ENCODE data around the gene ANO1.

ANO1 gene

DNA sequence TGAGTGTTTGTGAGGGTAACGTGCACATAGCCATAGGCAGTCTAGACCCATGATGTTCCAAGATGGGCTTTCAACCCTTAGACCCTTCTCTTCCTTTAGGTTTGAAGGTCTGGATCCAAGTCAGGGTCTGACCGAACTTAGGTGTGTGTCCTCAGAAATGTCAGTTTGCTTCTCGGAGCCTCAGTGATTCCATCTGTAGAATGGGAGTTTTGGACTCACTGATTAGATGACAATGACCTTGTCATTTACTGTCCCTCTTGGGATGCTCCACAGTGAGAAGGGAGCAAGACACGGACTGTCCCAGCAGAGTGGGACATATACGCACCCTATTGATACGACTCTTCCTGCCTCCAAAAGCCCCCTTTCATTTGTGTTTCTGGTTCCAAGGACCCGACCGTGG is 37.7 kb downstream of the ANO1 start:
- DNase-seq (ENCODE audit: low read depth) = no peak

DNA sequence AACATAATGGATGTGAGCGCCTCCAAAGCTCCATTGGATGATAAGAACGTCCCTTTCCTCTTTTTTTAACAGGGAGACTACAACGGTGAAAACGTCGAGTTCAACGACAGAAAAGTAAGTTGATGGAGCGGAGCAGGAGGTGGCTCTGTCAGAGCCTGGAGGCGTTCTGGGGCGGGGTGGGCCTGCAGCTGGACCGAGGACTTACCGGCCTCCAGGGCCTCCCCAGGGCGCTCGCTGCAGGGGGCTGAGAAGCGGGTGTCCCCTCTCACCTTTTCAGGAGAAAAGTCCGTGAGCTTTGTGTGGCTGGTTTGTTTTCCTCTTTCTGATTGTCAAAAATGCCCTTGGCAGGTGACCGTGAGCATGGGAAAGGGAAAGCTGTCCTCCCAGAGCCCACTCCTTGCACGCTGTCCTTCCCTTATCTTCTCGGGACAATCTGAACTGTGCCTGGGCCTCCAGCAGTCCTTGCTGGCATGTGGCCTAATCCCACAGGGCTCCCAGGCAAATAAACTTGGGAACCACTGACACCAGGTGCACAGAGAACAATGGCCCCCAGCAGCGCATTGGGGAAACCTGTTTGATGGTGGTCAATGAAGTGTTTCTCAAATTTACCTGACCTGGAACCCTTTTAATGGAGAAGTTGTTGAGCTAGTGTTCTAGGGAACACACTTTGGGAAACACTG is 38.4 kb downstream of the ANO1 start:
- no peak for DNase-seq (ENCODE audit: low read depth)

DNA sequence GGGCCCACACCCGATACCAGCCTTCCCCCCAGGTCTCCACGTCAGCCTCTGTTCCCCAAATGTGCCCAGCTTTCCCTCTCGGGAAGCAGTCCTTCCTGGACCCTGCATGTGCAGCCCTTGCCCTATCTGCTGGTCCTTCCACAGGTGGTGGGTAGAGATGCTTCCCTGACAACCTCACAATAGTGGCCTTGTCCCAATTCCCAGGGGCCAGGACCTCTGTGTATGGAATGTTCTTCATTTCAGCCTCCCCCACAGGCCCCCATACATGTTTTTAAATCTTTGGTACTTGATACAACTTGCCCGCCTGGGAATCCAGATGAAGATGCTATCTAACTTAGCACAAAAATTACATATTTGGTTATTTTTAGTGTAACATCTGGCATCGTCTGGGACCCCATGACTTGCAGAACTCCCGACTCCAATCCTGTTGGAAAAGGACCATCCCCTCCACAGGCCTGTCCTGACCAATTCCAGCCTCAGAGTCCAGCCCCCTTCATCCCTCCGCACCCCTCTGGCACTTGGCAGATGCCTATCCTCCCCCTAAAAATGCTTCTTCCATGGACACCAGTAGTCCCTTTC is 39.5 kb downstream of the ANO1 start:
- DNase-seq (ENCODE audit: low read depth) = no peak

DNA sequence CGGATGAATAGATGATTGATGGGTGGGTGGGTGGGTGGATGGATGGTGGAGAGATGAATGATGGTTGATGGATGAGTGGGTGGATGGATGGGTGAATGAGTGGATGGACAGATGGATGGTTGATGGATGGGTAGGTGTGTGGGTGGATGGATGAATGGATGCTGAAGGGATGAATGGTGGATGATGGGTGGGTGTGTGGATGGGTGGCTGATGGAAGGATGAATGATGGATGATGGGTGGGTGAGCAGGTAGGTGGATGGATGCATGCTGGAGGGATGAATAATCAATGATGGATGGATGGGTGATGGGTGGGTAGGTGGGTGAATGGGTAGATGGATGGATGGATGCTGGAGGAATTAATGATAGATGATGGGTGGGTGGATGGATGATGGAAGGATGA is 40.5 kb downstream of the ANO1 start:
- no peak for DNase-seq (ENCODE audit: low read depth)

DNA sequence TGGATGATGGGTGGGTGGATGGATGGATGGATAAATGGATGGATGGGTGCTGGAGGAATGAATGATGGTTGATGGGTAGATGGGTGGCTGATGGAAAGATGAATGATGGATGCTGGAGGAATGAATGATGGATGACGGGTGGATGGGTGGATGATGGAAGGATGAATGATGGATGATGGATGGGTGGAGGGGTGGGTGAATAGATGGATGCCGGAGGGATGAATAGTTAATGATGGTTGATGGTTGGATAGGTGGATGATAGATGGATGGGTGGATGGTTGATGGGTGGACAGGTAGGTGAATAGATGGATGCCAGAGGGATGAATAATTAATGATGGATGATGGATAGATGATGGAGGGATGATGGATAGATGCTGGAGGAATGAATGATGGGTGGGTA is 41.4 kb downstream of the ANO1 start:
- no peak for DNase-seq (ENCODE audit: low read depth)

DNA sequence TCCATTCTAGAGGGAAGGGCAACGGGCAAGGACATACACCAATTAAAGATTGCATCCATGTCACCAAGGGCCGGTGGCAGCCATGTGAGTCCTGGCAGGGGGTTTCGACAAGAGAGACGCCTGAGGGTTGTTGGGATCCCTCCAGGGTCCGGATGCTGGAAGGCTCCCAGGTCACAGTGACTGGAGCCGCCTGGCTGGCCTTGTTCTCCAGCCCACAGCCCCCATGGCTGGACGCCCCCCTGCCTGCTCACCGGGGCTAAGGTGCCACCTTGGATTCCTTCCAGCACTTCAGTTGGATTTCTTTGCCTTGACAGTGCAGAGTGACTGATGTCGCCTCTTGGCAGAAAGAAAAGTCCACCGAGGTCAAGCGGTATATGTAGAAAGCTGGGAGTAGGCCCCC is 42.6 kb downstream of the ANO1 start:
- no peak for DNase-seq (ENCODE audit: low read depth)

DNA sequence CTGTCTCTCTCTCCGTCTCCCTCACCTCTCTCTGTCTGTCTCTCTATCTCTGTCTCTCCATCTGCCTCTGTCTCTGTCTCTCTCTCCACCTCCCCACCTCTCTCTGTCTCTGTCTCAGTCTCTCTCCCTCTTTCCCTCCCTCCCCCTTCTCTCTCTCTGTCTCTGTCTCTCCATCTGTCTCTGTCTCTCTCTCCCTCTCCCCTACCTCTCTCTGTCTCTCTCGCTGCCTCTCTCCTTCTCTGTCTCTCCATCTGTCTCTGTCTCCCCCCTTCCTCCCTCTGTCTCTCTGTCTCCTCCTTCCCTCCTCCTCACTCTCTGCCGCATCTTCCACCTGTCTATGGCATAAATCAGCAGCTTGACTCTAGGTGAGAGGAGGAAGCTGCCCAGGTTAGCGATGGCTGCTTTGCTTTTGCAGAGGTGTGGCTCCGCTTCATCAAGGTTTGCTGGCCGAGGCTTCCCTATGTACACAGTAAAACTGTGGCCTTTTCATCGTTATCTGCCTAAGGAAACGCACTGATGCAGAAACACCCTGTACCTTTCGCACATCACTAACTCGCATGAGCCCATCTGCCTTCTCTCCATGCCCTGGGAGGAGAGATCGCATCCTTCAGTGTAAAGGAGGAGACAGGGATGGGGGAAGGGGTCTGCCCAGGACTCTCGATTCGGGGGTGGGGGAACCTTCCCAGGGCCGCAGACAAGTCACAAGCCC is 44.5 kb downstream of the ANO1 start:
- no peak for DNase-seq (ENCODE audit: low read depth)

DNA sequence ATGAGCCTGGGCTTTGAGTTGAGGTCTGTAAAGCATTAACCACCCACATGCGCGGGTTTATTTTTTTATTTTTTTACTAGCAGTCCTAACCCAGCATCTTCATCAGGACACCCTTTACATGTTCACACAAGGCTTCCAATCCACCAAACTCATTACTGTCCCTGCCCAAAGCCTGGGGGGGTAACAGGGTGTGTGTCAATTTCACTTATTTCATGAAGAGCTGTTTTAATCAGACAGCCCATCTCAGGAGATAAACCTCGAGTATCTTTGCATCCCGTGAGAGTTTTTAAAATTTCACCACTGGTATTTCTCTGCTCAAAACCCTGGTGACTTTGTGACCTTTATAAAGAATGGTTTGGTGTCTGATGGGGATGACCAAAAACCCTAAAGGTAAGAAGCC is 45.6 kb downstream of the ANO1 start:
- DNase-seq (ENCODE audit: low read depth) = no peak

DNA sequence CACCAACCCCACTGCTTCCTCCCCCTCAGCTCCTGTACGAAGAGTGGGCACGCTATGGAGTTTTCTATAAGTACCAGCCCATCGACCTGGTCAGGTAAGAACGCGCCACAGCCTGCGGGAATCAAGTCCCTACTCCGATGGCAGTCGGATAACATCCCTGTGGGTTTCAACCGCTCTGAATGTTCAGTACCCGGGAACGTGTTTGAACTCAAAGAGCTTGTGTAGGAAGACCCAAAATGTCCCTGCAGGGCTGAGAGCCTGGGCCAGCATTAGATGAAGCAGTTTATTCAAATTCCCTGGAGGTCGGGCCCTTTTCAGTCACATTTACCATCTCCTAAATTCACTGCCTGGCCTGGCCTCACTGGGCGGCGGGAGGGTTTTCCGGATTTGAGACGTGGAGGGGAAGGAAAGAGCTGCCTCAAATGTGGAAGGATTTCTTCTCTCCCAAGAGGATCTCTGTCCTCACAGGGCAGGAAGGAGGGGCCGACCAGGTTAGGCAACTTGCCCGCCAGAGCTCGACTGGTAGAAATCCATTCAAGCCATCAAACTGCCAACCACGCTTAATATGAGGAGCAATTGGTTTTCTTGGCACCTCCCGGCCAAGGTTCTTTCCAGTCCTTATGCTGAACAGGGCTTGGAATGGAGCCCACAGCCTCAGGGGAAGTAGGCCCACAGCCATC is 46.3 kb downstream of the ANO1 start:
- no peak for DNase-seq (ENCODE audit: low read depth)

DNA sequence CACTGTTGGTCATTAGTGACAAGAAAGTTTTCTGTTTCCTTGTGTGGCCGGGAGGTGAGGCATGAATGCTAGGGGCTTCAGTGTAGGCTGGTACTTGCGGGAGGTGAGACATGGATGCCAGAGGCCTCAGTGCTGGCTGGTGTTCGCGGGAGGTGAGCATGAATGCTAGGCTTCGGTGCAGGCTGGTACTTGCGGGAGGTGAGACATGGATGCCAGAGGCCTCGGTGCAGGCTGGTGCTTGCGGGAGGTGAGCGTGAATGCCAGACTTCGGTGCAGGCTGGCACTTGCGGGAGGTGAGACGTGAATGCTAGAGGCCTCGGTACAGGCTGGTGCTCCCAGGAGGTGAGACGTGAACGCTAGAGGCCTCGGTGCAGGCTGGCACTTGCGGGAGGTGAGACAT is 48.4 kb downstream of the ANO1 start:
- DNase-seq (ENCODE audit: low read depth) = no peak

DNA sequence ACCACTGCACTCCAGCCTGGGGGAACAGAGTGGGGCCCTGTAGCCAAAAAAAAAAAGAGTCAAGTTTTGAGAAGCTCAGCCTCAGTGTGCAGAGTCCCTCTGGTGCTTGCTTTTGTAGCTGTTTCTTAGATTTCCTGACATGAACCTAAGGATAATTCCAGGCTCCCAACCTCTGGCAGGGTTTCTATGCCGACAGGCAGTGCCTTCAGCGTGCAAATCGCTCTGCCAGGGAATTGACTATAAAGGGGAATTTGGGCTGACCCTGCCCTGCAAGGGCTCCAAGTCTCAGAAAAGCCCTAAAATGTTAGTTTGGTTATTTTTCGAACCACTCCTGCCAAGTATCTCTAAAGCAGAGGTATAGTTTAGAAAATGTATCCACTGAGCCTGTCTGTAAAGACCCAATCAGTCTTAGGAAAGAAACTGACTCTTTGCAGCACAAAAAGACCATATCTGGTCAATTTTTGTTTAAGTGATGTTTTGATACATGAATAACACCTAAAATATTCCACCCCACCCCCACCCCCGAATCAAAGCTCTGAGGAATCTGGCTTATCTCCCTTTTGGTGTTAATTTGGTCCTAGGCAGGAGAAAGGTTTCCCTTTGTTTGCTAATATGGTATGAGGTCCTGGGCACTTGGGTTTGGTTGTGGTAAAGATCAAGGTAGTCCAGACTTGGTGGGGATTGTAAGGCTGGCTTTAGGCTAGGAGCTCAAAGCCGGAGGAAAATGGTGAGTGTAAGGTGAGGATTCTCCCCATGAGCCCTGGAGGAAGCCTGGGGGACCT is 49.7 kb downstream of the ANO1 start:
- no peak for DNase-seq (ENCODE audit: low read depth)

DNA sequence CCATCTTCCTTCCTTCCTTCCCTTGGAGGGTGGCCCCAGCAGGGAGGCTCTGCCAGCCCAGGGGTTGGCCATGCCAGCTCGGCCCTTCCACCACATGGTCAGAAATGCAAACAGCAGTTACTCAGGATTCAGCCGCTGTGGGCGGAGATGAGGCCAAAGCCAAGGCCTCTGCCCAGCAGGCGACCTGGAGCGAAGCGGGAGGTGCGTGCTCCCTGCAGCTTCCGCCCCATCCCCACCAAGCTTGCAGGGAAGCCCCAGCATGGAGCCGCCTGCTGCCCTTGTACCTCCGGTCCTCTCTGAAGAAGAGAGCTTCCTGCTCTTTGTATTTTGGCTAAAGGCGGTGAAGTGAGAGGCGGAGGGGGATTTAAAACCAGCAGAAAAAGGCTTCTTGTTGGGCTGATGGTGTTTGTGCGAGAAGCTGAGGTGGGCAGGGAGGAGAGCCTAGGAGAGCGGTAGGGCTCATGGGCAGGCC is 50.4 kb downstream of the ANO1 start:
- DNase-seq (ENCODE audit: low read depth) = no peak

DNA sequence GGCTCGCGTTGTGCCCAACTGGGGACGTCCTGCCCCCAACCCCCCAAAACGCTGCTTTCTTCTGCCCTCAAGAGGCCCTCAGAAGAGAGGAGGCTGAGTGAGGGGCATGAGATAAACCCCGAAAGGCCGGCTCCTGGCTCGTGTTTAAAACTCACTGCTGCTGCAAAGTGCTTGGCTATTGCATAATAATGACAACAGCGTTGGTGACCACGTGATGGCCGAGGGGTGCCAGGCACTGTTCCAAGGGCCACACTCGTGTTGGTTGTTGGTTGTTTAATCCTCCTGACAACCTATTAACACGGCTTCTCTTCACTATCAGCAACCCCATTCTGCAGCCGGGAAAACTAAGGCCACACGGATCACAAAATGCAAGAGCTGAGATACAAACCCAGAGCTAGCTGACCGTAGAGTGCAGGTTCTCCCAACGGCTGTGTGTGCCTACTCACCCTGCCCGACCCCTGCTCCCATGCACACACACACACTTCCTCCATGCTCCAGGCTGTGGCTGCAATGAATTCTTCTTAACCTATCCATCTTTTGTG is 51.0 kb downstream of the ANO1 start:
- DNase-seq (ENCODE audit: low read depth) = no peak

DNA sequence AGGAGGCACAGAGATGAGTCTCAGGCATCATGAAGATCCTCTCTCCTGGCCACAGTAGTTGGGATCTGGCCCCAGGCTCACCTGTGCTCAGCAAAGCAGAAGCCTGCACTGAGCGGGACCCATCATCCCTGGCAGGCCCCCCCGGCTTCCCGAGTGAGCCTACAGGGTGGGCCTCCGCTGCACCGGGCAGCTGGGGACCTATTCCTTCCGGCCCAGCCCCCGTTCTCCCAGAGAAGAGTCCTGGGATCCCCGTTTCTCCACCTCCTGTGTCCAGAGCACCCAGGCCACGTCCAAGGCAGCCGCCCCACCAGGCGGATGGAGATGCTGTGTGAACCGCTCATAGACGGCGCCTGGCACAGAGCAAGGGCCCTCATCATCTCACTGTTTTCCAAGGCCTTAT is 52.5 kb downstream of the ANO1 start:
- no peak for DNase-seq (ENCODE audit: low read depth)

DNA sequence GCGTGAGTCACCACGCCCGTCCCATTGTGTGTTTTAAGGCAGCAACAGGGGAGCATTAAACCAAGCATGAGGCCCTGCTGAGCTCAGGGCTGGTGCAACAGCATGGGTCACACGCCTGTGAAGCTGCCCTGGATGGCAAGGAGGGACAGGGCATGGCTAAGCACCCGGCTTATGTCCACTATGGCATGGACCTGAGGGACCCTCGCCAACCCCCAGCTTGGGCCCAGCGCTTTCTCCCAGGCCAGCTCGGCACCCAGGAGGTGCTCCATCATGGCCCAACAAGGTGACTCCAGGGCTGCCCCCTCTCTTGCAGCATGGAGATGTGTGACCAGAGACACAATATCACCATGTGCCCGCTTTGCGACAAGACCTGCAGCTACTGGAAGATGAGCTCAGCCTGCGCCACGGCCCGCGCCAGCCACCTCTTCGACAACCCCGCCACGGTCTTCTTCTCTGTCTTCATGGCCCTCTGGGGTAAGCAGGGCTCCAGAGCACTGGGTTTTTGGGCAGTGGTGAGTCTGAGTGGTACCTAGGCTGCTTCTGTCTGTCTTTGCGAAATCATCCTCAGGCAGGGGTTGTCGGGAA is 53.6 kb downstream of the ANO1 start:
- no peak for DNase-seq (ENCODE audit: low read depth)

DNA sequence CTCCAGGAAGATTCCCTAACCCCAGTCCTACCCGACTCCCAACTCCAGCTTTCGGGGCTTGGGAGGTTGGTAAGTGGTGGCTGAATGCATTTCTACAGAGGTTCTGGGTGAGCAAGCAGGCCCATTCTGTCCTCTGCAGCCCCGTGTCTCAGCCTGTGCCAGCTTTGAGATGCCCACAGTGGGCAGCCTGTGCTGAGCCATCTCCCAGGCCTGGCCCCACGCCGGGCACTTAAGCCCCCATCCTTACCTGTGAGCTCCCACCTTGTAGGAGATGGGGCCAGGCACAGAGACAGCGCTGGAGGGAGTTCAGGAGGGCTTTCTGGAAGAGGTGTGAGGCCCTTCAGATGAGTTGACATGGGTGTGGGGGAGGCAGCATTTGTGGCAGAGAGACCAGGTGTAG is 54.5 kb downstream of the ANO1 start:
- no peak for DNase-seq (ENCODE audit: low read depth)

DNA sequence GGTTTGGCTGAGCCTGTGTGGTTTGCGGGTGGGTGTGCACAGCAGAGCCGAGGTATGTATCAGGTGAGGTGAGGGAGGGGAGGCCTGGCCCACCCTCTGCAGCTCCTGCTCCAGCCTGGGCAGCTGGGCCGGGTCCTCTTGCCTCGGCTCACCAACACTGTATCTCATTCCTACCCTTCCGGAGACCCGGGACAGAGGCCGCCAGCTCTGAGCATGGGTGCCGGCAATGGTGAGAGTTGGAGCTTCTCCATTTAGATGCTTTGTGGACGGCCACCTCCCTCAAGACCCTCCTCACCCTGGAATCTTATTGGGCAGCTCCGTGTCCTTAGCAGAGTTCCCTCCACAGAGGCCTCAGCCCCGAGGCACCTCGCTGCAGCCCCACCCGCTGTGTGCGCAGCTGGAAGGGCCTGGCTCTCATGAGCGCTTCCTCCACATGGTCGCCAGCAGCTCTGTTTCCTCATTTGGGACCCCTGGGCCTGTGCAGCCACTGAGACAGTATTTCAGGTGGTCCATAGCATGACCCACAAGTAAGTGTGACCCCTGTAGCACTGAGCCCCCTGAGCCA is 55.7 kb downstream of the ANO1 start:
- DNase-seq (ENCODE audit: low read depth) = no peak

DNA sequence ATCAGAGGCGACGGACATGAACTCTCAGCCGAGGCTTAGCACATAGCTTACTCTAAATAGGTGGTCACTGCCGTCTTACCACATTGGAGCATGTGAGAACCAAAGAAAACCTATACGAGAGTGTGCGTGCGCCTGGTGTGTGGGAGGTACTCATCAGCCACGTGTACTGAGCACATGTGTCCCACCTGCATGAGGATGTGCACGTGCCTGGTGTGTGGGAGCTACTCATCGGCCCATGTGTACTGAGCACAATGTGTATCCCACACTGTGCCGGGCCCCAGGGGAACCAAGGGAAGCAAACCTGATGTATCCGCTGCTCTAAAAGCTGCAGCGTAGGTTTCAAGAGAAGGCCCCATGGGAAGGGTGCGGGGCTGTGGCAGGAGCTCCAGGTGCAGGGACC is 56.4 kb downstream of the ANO1 start:
- DNase-seq (ENCODE audit: low read depth) = no peak

DNA sequence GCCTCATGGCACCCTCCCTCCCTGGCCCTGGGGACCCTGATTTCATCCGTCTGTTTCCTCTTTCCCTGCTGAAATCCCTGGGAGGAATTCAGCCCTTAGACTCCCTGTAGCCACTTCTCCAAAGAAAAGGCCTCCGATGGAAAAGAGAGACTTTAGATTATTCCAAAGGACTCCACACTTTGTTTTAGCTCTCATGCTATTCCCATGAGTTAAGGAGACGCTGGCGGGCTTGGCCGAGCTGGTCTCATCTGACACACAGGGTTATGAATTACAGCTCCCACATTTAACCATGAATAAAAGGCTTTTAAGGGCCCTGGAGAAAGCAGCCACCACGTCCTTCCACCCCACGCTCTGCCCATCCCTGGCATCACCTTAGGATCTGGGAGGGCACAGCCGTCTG is 57.0 kb downstream of the ANO1 start:
- no peak for DNase-seq (ENCODE audit: low read depth)

DNA sequence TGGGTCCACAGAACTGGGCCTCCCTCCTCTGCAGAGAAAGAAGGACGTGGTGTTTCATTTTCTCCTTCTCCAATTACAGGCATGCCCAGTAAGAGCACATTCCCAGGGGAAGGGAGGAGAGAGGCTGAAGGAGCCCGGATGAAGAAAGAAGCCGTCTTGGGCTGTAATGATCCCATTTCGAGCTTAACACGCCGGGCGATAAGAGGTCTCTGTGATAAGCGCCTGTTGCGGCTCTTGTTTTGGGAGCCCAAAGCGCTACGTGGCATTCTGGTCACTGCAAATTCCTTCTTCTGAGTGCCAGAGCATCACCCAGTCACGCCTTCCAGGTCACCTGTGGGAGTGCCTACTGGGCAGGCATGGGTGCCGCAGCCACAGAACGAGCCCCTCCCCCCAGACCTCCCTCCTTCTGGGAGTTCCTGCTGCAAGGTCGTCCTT is 57.5 kb downstream of the ANO1 start:
- no peak for DNase-seq (ENCODE audit: low read depth)

DNA sequence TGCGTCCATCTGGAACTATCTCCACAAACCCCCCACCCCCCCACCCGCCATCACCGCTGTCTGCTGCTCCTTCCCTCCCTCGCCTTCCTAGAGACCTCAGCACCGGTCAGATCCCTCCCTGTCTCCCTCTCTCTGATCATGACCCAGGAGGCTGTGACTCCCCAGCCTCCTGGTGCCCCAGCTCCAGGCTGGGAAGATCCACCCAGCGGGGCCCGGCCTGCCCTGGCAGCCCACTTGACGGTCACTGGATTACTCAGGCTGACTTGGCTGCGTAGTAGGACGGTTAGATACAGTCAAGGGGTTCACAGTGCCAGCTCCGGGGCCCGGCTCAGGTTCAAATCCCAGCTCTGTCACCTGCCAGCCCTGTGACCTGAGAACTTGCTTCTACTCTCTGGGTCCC is 59.3 kb downstream of the ANO1 start:
- DNase-seq (ENCODE audit: low read depth) = no peak
